Ishikawa (cell line): Measurements from ENCODE around the gene CFAP92.
A peak's percentile ranks its signal among the peaks of the same experiment; 100 is the strongest.

Experiments
- CEBPB ChIP-seq: IDR thresholded peaks from 2 replicates; pipeline ENCODE4 v1.6.1; 2012
- CREB1 ChIP-seq: IDR thresholded peaks from 2 replicates; pipeline ENCODE4 v1.6.1; 2012; ENCODE audit warnings: low read depth
- EGR1 ChIP-seq: IDR thresholded peaks from 2 replicates; pipeline ENCODE4 v1.6.1; 2012
- EP300 ChIP-seq: IDR thresholded peaks from 2 replicates; pipeline ENCODE4 v1.6.1; 2012; ENCODE audit warnings: borderline replicate concordance
- FOXM1 ChIP-seq: IDR thresholded peaks from 2 replicates; pipeline ENCODE4 v1.6.1; 2012; ENCODE audit warnings: low read depth, borderline replicate concordance
- NFIC ChIP-seq: IDR thresholded peaks from 2 replicates; pipeline ENCODE4 v1.6.1; 2012
- RAD21 ChIP-seq: IDR thresholded peaks from 2 replicates; pipeline ENCODE4 v1.6.1; 2012; ENCODE audit warnings: low read depth
- REST ChIP-seq: IDR thresholded peaks from 2 replicates; pipeline ENCODE4 v1.6.1; 2012; ENCODE audit warnings: low read depth, mild to moderate bottlenecking
- TAF1 ChIP-seq: IDR thresholded peaks from 2 replicates; pipeline ENCODE4 v1.6.1; 2012; ENCODE audit warnings: low read depth, mild to moderate bottlenecking
- TCF12 ChIP-seq: IDR thresholded peaks from 2 replicates; pipeline ENCODE4 v1.6.1; 2012; ENCODE audit warnings: low read depth
- TEAD4 ChIP-seq: IDR thresholded peaks from 2 replicates; pipeline ENCODE4 v1.6.1; 2012
- YY1 ChIP-seq: IDR thresholded peaks from 2 replicates; pipeline ENCODE4 v1.6.1; 2012; ENCODE audit warnings: low read depth
- ZBTB7A ChIP-seq: IDR thresholded peaks from 2 replicates; pipeline ENCODE4 v1.6.1; 2012; ENCODE audit warnings: low read depth
- TF ChIP-seq, protein P1 (sequence below): IDR thresholded peaks from 2 replicates; pipeline ENCODE4 v1.6.1; 2012
- TF ChIP-seq, protein P2 (sequence below): IDR thresholded peaks from 2 replicates; pipeline ENCODE4 v1.6.1; 2012

CFAP92 gene, protein sequence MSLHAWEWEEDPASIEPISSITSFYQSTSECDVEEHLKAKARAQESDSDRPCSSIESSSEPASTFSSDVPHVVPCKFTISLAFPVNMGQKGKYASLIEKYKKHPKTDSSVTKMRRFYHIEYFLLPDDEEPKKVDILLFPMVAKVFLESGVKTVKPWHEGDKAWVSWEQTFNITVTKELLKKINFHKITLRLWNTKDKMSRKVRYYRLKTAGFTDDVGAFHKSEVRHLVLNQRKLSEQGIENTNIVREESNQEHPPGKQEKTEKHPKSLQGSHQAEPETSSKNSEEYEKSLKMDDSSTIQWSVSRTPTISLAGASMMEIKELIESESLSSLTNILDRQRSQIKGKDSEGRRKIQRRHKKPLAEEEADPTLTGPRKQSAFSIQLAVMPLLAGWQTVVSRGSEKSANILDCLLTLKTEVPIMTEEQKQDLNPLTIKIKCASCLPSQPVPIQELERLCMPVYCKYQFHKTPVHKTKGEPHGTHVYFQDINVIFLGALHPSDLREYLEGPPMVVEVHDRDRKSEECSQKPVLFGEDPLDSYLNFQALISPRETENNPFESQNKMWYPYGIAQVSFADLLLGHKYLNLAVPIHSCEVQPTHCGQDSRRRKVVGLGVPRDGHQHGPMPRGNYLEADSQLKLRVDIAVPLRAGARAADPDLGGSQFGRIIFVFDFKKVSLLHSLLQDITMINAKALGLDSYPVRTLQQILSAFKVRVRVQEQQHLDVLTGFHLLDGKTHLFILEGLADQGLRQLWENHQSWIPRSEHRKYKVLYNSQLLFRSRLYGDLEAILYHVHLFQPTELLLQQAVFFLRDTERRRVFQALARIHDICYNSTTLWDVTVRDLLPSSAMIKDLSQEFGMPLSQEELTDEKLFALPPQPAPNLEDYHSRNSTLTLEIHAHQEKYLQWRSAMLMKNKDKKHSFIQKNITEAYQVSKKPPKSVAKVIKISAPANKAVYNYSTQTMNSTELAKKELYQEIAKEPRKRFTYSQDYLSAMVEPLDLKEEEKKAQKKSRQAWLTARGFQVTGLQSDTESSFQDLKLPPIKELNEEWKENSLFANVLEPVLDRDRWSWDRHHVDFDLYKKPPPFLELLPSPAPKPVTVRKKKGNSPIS

DNA sequence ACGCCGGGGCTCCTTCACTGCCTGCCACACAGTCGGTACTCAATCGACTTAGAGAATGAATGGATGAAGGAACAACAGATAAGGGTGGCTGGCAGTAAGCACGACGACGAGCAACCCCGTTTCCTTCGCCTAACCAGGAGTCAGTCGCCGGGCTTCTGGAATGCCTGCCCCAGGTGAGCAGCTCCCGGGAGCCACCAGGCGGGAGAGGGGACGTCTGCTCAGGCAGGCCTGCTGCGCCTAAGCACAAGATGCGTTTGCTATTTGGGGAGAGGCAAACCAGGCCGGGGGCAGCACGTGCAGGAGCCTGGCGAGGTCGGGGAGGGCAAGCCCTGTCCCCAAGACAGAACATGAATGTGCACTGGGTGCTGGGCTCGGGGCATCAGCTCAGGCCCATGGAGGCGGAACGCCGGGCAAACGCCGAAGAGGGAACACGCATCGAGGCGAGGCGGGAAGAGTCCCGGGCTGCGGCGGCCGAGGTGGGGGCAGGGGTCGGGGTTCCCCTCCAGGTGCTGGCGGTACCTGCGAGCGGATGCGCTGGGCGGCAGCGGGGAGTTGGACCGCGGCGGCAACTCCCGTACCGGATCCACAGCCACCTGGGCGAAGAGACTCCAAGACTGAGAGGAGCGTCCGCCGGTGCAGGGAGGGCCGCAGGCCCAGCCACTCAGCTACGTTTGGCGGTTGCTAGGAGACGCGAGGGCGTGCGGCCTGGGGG lies at the start of gene CFAP92:
TSS of gene CFAP92 (minus strand) at position 616 of the 712 bp plus-strand sequence. CDS start 772 bp downstream, outside the sequence.
- TF ChIP-seq, protein P1, sequence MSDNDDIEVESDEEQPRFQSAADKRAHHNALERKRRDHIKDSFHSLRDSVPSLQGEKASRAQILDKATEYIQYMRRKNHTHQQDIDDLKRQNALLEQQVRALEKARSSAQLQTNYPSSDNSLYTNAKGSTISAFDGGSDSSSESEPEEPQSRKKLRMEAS: peak; percentile 76
- TF ChIP-seq EP300 (no peak), TAF1 (peak; percentile 38; the same call in 1 of the 2 replicates), TCF12 (peak; percentile 26; the same call in 1 of the 2 replicates)

DNA sequence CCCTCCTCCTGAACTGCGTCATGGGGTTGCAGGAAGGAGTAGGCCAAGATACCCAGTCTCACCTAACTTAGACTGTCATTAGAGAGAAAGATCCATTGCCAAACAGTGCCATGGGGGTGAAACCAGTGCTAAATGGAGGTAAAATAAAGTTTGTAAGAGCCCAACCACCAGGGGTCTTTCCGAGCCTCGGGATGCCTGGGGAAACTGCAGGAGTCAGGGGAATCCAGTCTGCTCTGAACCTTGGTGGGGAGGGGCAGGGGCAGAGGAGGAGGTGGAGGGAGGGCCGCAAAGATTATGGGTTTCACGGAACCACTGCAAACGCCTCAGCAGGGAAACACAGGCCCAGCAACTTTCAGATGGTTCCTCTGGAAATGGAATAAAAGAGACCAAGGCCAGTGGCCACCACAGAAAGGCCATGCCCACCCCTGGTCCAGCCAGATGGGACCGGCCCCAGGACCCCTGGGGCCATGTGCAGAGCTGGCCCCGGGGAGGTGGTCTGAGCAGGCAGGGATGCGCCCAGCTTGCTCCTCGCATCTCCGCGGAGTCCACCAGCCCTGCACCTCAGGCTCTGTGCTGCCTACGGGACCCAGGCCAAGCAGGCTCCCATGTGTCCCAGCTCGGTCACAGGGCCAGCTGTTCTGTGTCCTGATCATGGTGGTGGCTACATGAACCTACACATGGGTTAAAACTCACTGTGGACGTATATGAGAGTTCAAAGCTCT lies 46.9 kb upstream of the CFAP92 start:
- TF ChIP-seq RAD21 (no peak), EP300 (no peak), NFIC (no peak), CEBPB (no peak), YY1 (no peak), TEAD4 (no peak), TAF1 (no peak), FOXM1 (no peak), ZBTB7A (no peak)
- TF ChIP-seq, protein P1: no peak

- TF ChIP-seq RAD21 (no peak), NFIC (no peak), TEAD4 (no peak), CREB1 (no peak), CEBPB (no peak), EP300 (no peak), REST (no peak), YY1 (no peak)
- TF ChIP-seq, protein P1: no peak
- TF ChIP-seq, protein P2, sequence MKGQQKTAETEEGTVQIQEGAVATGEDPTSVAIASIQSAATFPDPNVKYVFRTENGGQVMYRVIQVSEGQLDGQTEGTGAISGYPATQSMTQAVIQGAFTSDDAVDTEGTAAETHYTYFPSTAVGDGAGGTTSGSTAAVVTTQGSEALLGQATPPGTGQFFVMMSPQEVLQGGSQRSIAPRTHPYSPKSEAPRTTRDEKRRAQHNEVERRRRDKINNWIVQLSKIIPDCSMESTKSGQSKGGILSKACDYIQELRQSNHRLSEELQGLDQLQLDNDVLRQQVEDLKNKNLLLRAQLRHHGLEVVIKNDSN: no peak
Observed at GRCh38 chr3:129040039-129040336, 46.1 kb upstream of the CFAP92 start.

- peak; percentile 51 for TF ChIP-seq NFIC
- TF ChIP-seq, protein P1: no peak
Observed at GRCh38 chr3:129039271-129040038, 45.6 kb upstream of the CFAP92 start.

GRCh38 chr3:129038121-129038855 lies 44.4 kb upstream of the CFAP92 start:
- no peak for TF ChIP-seq YY1
- no peak for TF ChIP-seq CEBPB
- TF ChIP-seq EGR1: no peak
- no peak for TF ChIP-seq RAD21
- TF ChIP-seq CREB1: no peak
- TF ChIP-seq TCF12: no peak
- TF ChIP-seq REST: no peak
- no peak for TF ChIP-seq NFIC
- TF ChIP-seq, protein P2: no peak
- TF ChIP-seq, protein P1: no peak
- no peak for TF ChIP-seq EP300
